ENCODE data around the gene ABCB9.

ABCB9 gene

GRCh38 chr12:123001464-123001863 is 35.2 kb upstream of the ABCB9 start:
- Histone ChIP-seq H3K27me3 (ENCODE audit: insufficient read depth, low read length) (no peaks in the 10 kb centered on the region), H3K27ac (ENCODE audit: low read depth, low read length) (no peak overlapping the region), H3K4me1 (ENCODE audit: control insufficient read depth, insufficient read depth, low read length, unreplicated experiment) (peaks cover 4% of the 10 kb centered on the region), H3K4me3 (ENCODE audit: low read depth, low read length) (no peak overlapping the region), H2AFZ (ENCODE audit: low read length, unreplicated experiment) (no peak overlapping the region), H3K36me3 (ENCODE audit: insufficient read depth, low read length) (no peaks in the 10 kb centered on the region), H3K79me2 (ENCODE audit: control insufficient read depth, insufficient read depth, low read length, unreplicated experiment) (no peaks in the 10 kb centered on the region)

GRCh38 chr12:123000578-123000977 is 34.3 kb upstream of the ABCB9 start:
- no peak overlapping the region for H3K27ac ChIP-seq (ENCODE audit: low read depth, low read length)
- no peaks in the 10 kb centered on the region for H3K36me3 ChIP-seq (ENCODE audit: insufficient read depth, low read length)

GRCh38 chr12:122999986-123000420 is 33.7 kb upstream of the ABCB9 start:
- no peaks in the 10 kb centered on the region for H3K36me3 ChIP-seq (ENCODE audit: insufficient read depth, low read length)
- no peaks in the 10 kb centered on the region for H3K27me3 ChIP-seq (ENCODE audit: insufficient read depth, low read length)
- H2AFZ ChIP-seq (ENCODE audit: low read length, unreplicated experiment) = no peak overlapping the region
- H3K4me1 ChIP-seq (ENCODE audit: control insufficient read depth, insufficient read depth, low read length, unreplicated experiment) = peaks cover 4% of the 10 kb centered on the region
- H3K79me2 ChIP-seq (ENCODE audit: control insufficient read depth, insufficient read depth, low read length, unreplicated experiment) = no peaks in the 10 kb centered on the region
- H3K27ac ChIP-seq (ENCODE audit: low read depth, low read length) = no peak overlapping the region
- H3K4me3 ChIP-seq (ENCODE audit: low read depth, low read length) = no peak overlapping the region

More at GRCh38 chr12:123000578-123000977, 34.3 kb upstream of the ABCB9 start:
- H3K27me3 ChIP-seq (ENCODE audit: insufficient read depth, low read length) = no peaks in the 10 kb centered on the region
- no peak overlapping the region for H3K4me3 ChIP-seq (ENCODE audit: low read depth, low read length)
- H2AFZ ChIP-seq (ENCODE audit: low read length, unreplicated experiment) = no peak overlapping the region
- H3K4me1 ChIP-seq (ENCODE audit: control insufficient read depth, insufficient read depth, low read length, unreplicated experiment) = peaks cover 4% of the 10 kb centered on the region
- H3K79me2 ChIP-seq (ENCODE audit: control insufficient read depth, insufficient read depth, low read length, unreplicated experiment) = no peaks in the 10 kb centered on the region

GRCh38 chr12:122999196-122999946 is 33.1 kb upstream of the ABCB9 start:
- Histone ChIP-seq H2AFZ (ENCODE audit: low read length, unreplicated experiment) (no peak overlapping the region), H3K79me2 (ENCODE audit: control insufficient read depth, insufficient read depth, low read length, unreplicated experiment) (no peaks in the 10 kb centered on the region), H3K36me3 (ENCODE audit: insufficient read depth, low read length) (no peaks in the 10 kb centered on the region), H3K27me3 (ENCODE audit: insufficient read depth, low read length) (no peaks in the 10 kb centered on the region), H3K27ac (ENCODE audit: low read depth, low read length) (no peak overlapping the region), H3K4me3 (ENCODE audit: low read depth, low read length) (no peak overlapping the region), H3K4me1 (ENCODE audit: control insufficient read depth, insufficient read depth, low read length, unreplicated experiment) (peaks cover 4% of the 10 kb centered on the region)

- H3K36me3 ChIP-seq (ENCODE audit: insufficient read depth, low read length) = no peaks in the 10 kb centered on the region
- no peaks in the 10 kb centered on the region for H3K27me3 ChIP-seq (ENCODE audit: insufficient read depth, low read length)
- no peaks in the 10 kb centered on the region for H3K79me2 ChIP-seq (ENCODE audit: control insufficient read depth, insufficient read depth, low read length, unreplicated experiment)
- no peak overlapping the region for H3K4me3 ChIP-seq (ENCODE audit: low read depth, low read length)
- no peak overlapping the region for H2AFZ ChIP-seq (ENCODE audit: low read length, unreplicated experiment)
- peaks cover 4% of the 10 kb centered on the region for H3K4me1 ChIP-seq (ENCODE audit: control insufficient read depth, insufficient read depth, low read length, unreplicated experiment)
- no peak overlapping the region for H3K27ac ChIP-seq (ENCODE audit: low read depth, low read length)
These were observed 32.1 kb upstream of the ABCB9 start for GRCh38 chr12:122998316-122998715.

- Histone ChIP-seq H3K79me2 (ENCODE audit: control insufficient read depth, insufficient read depth, low read length, unreplicated experiment) (no peaks in the 10 kb centered on the region), H2AFZ (ENCODE audit: low read length, unreplicated experiment) (no peak overlapping the region), H3K27me3 (ENCODE audit: insufficient read depth, low read length) (no peaks in the 10 kb centered on the region), H3K4me1 (ENCODE audit: control insufficient read depth, insufficient read depth, low read length, unreplicated experiment) (peaks cover 4% of the 10 kb centered on the region), H3K4me3 (ENCODE audit: low read depth, low read length) (no peak overlapping the region), H3K36me3 (ENCODE audit: insufficient read depth, low read length) (no peaks in the 10 kb centered on the region), H3K27ac (ENCODE audit: low read depth, low read length) (no peak overlapping the region)
These were observed 31.3 kb upstream of the ABCB9 start for GRCh38 chr12:122997343-122998250.

- no peaks in the 10 kb centered on the region for H3K36me3 ChIP-seq (ENCODE audit: insufficient read depth, low read length)
- no peak overlapping the region for H2AFZ ChIP-seq (ENCODE audit: low read length, unreplicated experiment)
- no peak overlapping the region for H3K4me3 ChIP-seq (ENCODE audit: low read depth, low read length)
- H3K27me3 ChIP-seq (ENCODE audit: insufficient read depth, low read length) = no peaks in the 10 kb centered on the region
- no peak overlapping the region for H3K27ac ChIP-seq (ENCODE audit: low read depth, low read length)
- H3K4me1 ChIP-seq (ENCODE audit: control insufficient read depth, insufficient read depth, low read length, unreplicated experiment) = peaks cover 4% of the 10 kb centered on the region
- no peaks in the 10 kb centered on the region for H3K79me2 ChIP-seq (ENCODE audit: control insufficient read depth, insufficient read depth, low read length, unreplicated experiment)
These were observed 30.5 kb upstream of the ABCB9 start for GRCh38 chr12:122996621-122997342.

- no peaks in the 10 kb centered on the region for H3K27me3 ChIP-seq (ENCODE audit: insufficient read depth, low read length)
- no peaks in the 10 kb centered on the region for H3K79me2 ChIP-seq (ENCODE audit: control insufficient read depth, insufficient read depth, low read length, unreplicated experiment)
- no peak overlapping the region for H3K27ac ChIP-seq (ENCODE audit: low read depth, low read length)
- no peak overlapping the region for H2AFZ ChIP-seq (ENCODE audit: low read length, unreplicated experiment)
- H3K36me3 ChIP-seq (ENCODE audit: insufficient read depth, low read length) = no peaks in the 10 kb centered on the region
- H3K4me3 ChIP-seq (ENCODE audit: low read depth, low read length) = no peak overlapping the region
- peaks cover 4% of the 10 kb centered on the region for H3K4me1 ChIP-seq (ENCODE audit: control insufficient read depth, insufficient read depth, low read length, unreplicated experiment)
These were observed 29.9 kb upstream of the ABCB9 start for GRCh38 chr12:122996188-122996601.

- H3K79me2 ChIP-seq (ENCODE audit: control insufficient read depth, insufficient read depth, low read length, unreplicated experiment) = no peaks in the 10 kb centered on the region
- no peak overlapping the region for H3K4me3 ChIP-seq (ENCODE audit: low read depth, low read length)
- peaks cover 4% of the 10 kb centered on the region for H3K4me1 ChIP-seq (ENCODE audit: control insufficient read depth, insufficient read depth, low read length, unreplicated experiment)
- no peak overlapping the region for H2AFZ ChIP-seq (ENCODE audit: low read length, unreplicated experiment)
- no peak overlapping the region for H3K27ac ChIP-seq (ENCODE audit: low read depth, low read length)
- H3K27me3 ChIP-seq (ENCODE audit: insufficient read depth, low read length) = no peaks in the 10 kb centered on the region
- no peaks in the 10 kb centered on the region for H3K36me3 ChIP-seq (ENCODE audit: insufficient read depth, low read length)
These were observed 29.4 kb upstream of the ABCB9 start for GRCh38 chr12:122995503-122996187.

Data from ACC112 (cell line).